HG02623 (cell line): ENCODE data around the gene ZNF362.

Experiments
- ATAC-seq: cut with Tn5 transposase; IDR thresholded peaks from one replicate; pipeline ENCODE4 v1.9.1; 2021; ENCODE audit warnings: moderate library complexity; ENCODE audit not compliant: unreplicated experiment

ZNF362 gene

GRCh38 chr1:33244143-33244808 is 12.0 kb upstream of the ZNF362 start:
- no peak for ATAC-seq

GRCh38 chr1:33244809-33245186 is 11.5 kb upstream of the ZNF362 start:
- ATAC-seq, result no peak

- ATAC-seq, result no peak
Measured at GRCh38 chr1:33246171-33246570, 10.1 kb upstream of the ZNF362 start.

- ATAC-seq, result no peak
Measured at GRCh38 chr1:33247545-33247944, 8.7 kb upstream of the ZNF362 start.

- ATAC-seq, result no peak
Measured at GRCh38 chr1:33248244-33248643, 8.0 kb upstream of the ZNF362 start.

GRCh38 chr1:33249422-33249821 is 6.9 kb upstream of the ZNF362 start:
- no peak for ATAC-seq

GRCh38 chr1:33250217-33250616 is 6.1 kb upstream of the ZNF362 start:
- no peak for ATAC-seq

GRCh38 chr1:33250724-33251123 is 5.6 kb upstream of the ZNF362 start:
- ATAC-seq, result no peak

GRCh38 chr1:33254491-33254890 is 1.8 kb upstream of the ZNF362 start:
- no peak for ATAC-seq

GRCh38 chr1:33255347-33256220 is 708 bp upstream of the ZNF362 start:
- no peak for ATAC-seq

GRCh38 chr1:33256221-33256470 is 146 bp upstream of the ZNF362 start:
- ATAC-seq, result peak; percentile 26

GRCh38 chr1:33257207-33257771 is 997 bp downstream of the ZNF362 start:
- ATAC-seq, result no peak

GRCh38 chr1:33257772-33258712 is 1.8 kb downstream of the ZNF362 start:
- no peak for ATAC-seq

- ATAC-seq, result no peak
Measured at GRCh38 chr1:33258788-33259274, 2.5 kb downstream of the ZNF362 start.

GRCh38 chr1:33259879-33260278 is 3.6 kb downstream of the ZNF362 start:
- no peak for ATAC-seq

GRCh38 chr1:33260439-33260838 is 4.1 kb downstream of the ZNF362 start:
- no peak for ATAC-seq

- no peak for ATAC-seq
Measured at GRCh38 chr1:33261344-33261743, 5.1 kb downstream of the ZNF362 start.

- no peak for ATAC-seq
Measured at GRCh38 chr1:33263890-33264504, 7.7 kb downstream of the ZNF362 start.

- ATAC-seq, result no peak
Measured at GRCh38 chr1:33265780-33266605, 9.7 kb downstream of the ZNF362 start.

- ATAC-seq, result no peak
Measured at GRCh38 chr1:33266766-33267165, 10.5 kb downstream of the ZNF362 start.
